Body of pancreas (tissue), 4 donors: Measurements from ENCODE around the gene OR7D4. TPM values are rescaled to one million over a fixed set of nuclear protein-coding genes. Genes with fewer than 3 reads are reported as not detected.

Experiments used
- ATAC-seq: fragments of 150-250 bp; one replicate; pipeline ENCODE4 v1.9.1; 2016
- DNase-seq, 4 donors: peaks; one replicate each; pipeline ENCODE4 v3.0.0-alpha.2; 2019
- H3K27ac ChIP-seq, 4 donors: fragments of 200-600 bp; sonication (generic); 1 replicate in 3 of 4; 2 replicates in 1 of 4; pipeline versions ENCODE4 v1.5.1 to v1.6.1; 2016 to 2019; ENCODE audit warnings: mild to moderate bottlenecking in 1 of 4, mixed read lengths in 1 of 4, moderate library complexity in 1 of 4
- H3K27me3 ChIP-seq, 2 donors: fragments of 200-600 bp; sonication (generic); one replicate each; pipeline ENCODE4 v1.6.0; 2016; ENCODE audit warnings: mild to moderate bottlenecking in 1 of 2
- H3K36me3 ChIP-seq, 2 donors: fragments of 200-600 bp; sonication (generic); replicated peaks in 1 of 2; 2 replicates each; pipeline ENCODE4 v1.5.1; 2016; ENCODE audit warnings: low read depth in 2 of 2; ENCODE audit not compliant: insufficient read depth in 1 of 2
- H3K4me1 ChIP-seq: fragments of 200-600 bp; sonication (generic); one replicate; pipeline ENCODE4 v1.6.0; 2016
- H3K4me3 ChIP-seq, 2 donors: fragments of 200-600 bp; sonication (generic); 1 replicate in 1 of 2; 2 replicates in 1 of 2; pipeline ENCODE4 v1.5.1; 2016 to 2019
- H3K9me3 ChIP-seq, 3 donors: fragments of 200-600 bp; sonication (generic); 1 replicate in 2 of 3; 2 replicates in 1 of 3; pipeline ENCODE4 v1.5.1; 2016
- CTCF ChIP-seq, 7 experiments: fragments of 450-650 bp in 4 of 7; fragments of 200-600 bp in 3 of 7; sonication (generic) in 3 of 7; IDR thresholded peaks; one replicate each; pipeline ENCODE4 v1.5.1; 2016 to 2019; ENCODE audit warnings: antibody characterized with exemption in 7 of 7
- POLR2A ChIP-seq, 3 donors: fragments of 450-650 bp; IDR thresholded peaks; one replicate each; pipeline ENCODE4 v1.6.1; 2016; ENCODE audit warnings: antibody characterized with exemption in 3 of 3, mild to moderate bottlenecking in 2 of 3
- WGBS, 2 donors: methylation state at CpG; one replicate each; pipeline ENCODE4 v1.1.5; 2017; 5-methylcytosine and 5-hydroxymethylcytosine counted together
- intact Hi-C: fragments of 100-400 bp; cut with DNase I; formaldehyde crosslinking; loops from one replicate; pipeline ENCODE4 v1.15.1; 2023
- total RNA-seq, 2 donors: library from RNA; depleted of rRNA; stranded (reverse); fragments of >200 nt; gene quantifications; one replicate each; pipeline ENCODE4 v1.1.0, GENCODE V29; 2016

Gene OR7D4
- total RNA-seq, 2 donors from 2014 or later = not detected

GRCh38 chr19:9166846-9167245, 52.5 kb downstream of the OR7D4 start:
- H3K27me3 ChIP-seq = no peaks in the 10 kb centered on the region
- no peak for DNase-seq
- TF ChIP-seq POLR2A (IDR thresholded peaks at IDR 0.05) (no peak), CTCF (IDR thresholded peaks at IDR 0.05) (no peak)
- no peak overlapping the region for H3K4me3 ChIP-seq
- H3K4me1 ChIP-seq = no peaks in the 10 kb centered on the region
- H3K9me3 ChIP-seq = no peaks in the 10 kb centered on the region
- peaks cover 0 to 6% of the 10 kb centered on the region in 2 donors for H3K36me3 ChIP-seq
- WGBS, 2 donors = 90 to 96% methylated on average over 4 of the region's 4 CpGs
- no peak for ATAC-seq
- intact Hi-C loops = no loop called here
- no peak overlapping the region for H3K27ac ChIP-seq

DNA sequence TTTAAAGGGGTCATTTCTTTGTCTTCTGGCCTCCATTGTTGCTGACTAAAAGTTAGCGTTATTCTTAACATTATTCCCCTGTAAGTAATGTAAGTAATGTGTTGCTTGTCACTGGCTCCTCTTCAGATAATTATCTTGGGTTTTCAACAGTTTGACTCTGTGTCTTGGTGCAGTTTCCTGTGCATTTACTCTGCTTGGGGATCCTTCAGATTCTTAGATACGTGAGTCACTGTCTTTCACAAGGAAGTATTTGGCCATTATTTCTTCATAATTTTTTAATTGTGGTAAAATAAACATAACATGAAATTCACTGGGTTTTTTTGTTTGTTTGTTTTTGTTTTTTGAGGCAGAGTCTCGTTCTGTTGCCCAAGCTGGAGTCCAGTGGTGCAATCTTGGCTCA, 54.1 kb downstream of the OR7D4 start:
- H3K4me3 ChIP-seq = no peak overlapping the region
- peaks cover 13 to 21% of the 10 kb centered on the region in 2 donors for H3K36me3 ChIP-seq
- ATAC-seq = no peak
- DNase-seq = no peak
- H3K27ac ChIP-seq = no peak overlapping the region
- intact Hi-C loops = no loop called here
- no peaks in the 10 kb centered on the region for H3K4me1 ChIP-seq
- H3K9me3 ChIP-seq = peaks cover 0 to 11% (median 3%) of the 10 kb centered on the region in 3 donors
- H3K27me3 ChIP-seq = no peaks in the 10 kb centered on the region
- TF ChIP-seq CTCF (IDR thresholded peaks at IDR 0.05) (no peak), POLR2A (IDR thresholded peaks at IDR 0.05) (no peak)
- WGBS, 2 donors = 95 to 96% methylated on average over 3 of the region's 3 CpGs

- Histone ChIP-seq H3K4me3 (no peak overlapping the region), H3K36me3 (peaks cover 36 to 51% of the 10 kb centered on the region in 2 donors), H3K27ac (no peak overlapping the region), H3K4me1 (no peaks in the 10 kb centered on the region), H3K27me3 (no peaks in the 10 kb centered on the region), H3K9me3 (peaks cover 0 to 18% (median 3%) of the 10 kb centered on the region in 3 donors)
- 94 to 98% methylated on average over 12 of the region's 12 CpGs for WGBS, 2 donors
- ATAC-seq = no peak
- intact Hi-C loops = no loop called here
- no peak for DNase-seq
- TF ChIP-seq POLR2A (IDR thresholded peaks at IDR 0.05) (no peak), CTCF (IDR thresholded peaks at IDR 0.05) (no peak)
Measured at GRCh38 chr19:9161427-9161826, 58.0 kb downstream of the OR7D4 start.

Other genes with a start within 250 kb of the OR7D4 start
- under 1 TPM; 0.52 to 0.66 TPM for gene MUC16, start 209.2 kb downstream of the OR7D4 start, total RNA-seq
- gene OR1M1, start 132.5 kb downstream of the OR7D4 start, total RNA-seq = not detected
- gene OR7G2, start 112.1 kb downstream of the OR7D4 start, total RNA-seq = not detected
- not detected for gene OR7G1, start 103.8 kb downstream of the OR7D4 start, total RNA-seq
- not detected for gene OR7G3, start 92.6 kb downstream of the OR7D4 start, total RNA-seq
- gene ZNF317, start 79.2 kb downstream of the OR7D4 start, total RNA-seq = 10 to 100 TPM; 21.0 to 30.3 TPM
- not detected for gene OR7D2, start 40.6 kb downstream of the OR7D4 start, total RNA-seq
- gene OR7E24, start 31.3 kb upstream of the OR7D4 start, total RNA-seq = not detected
- 10 to 100 TPM in 1 of 2 donors, 1 to 10 TPM in 1; 3.4 to 13.5 TPM for gene ZNF699, start 90.2 kb upstream of the OR7D4 start, total RNA-seq
- gene ZNF559, start 104.6 kb upstream of the OR7D4 start, total RNA-seq = 1 to 10 TPM; 6.5 to 6.6 TPM
- gene ZNF177, start 143.4 kb upstream of the OR7D4 start, total RNA-seq = under 1 TPM; 0.66 to 0.78 TPM
- gene ZNF266, start 216.0 kb upstream of the OR7D4 start, total RNA-seq = 10 to 100 TPM; 12.2 to 13.7 TPM